GM12874 (cell line): ENCODE results near the gene YBX3.

Experiments used
- CTCF ChIP-seq: IDR thresholded peaks from 2 replicates; pipeline ENCODE4 v1.5.1; 2011; ENCODE audit warnings: low read depth, mild to moderate bottlenecking, control low read depth, low read length, moderate library complexity; ENCODE audit not compliant: insufficient read depth

YBX3 gene

GRCh38 chr12:10669533-10669932 lies 53.6 kb downstream of the YBX3 start:
- TF ChIP-seq CTCF = no peak

GRCh38 chr12:10668526-10668925 lies 54.6 kb downstream of the YBX3 start:
- no peak for TF ChIP-seq CTCF

- no peak for TF ChIP-seq CTCF
These were observed 55.5 kb downstream of the YBX3 start for GRCh38 chr12:10667581-10667980.

GRCh38 chr12:10664499-10664898 lies 58.6 kb downstream of the YBX3 start:
- no peak for TF ChIP-seq CTCF

- no peak for TF ChIP-seq CTCF
These were observed 59.3 kb downstream of the YBX3 start for GRCh38 chr12:10663869-10664268.

- TF ChIP-seq CTCF = no peak
These were observed 61.8 kb downstream of the YBX3 start for GRCh38 chr12:10661338-10661737.

GRCh38 chr12:10654003-10654402 lies 69.1 kb downstream of the YBX3 start:
- no peak for TF ChIP-seq CTCF

- no peak for TF ChIP-seq CTCF
These were observed 70.9 kb downstream of the YBX3 start for GRCh38 chr12:10652192-10652591.
